H7 (cell line): Measurements from ENCODE around the gene C12orf43. TPM values are rescaled to one million over a fixed set of nuclear protein-coding genes. Genes with fewer than 3 reads are reported as not detected.

ENCODE experiments used
- DNase-seq: peaks from one replicate; pipeline ENCODE4 v3.0.0; 2012
- H3K27me3 ChIP-seq: 2 replicates; pipeline ENCODE4 v1.6.0; 2011; ENCODE audit warnings: mild to moderate bottlenecking, low read length; ENCODE audit not compliant: control insufficient read depth, insufficient read depth
- H3K36me3 ChIP-seq: replicated peaks from 2 replicates; pipeline ENCODE4 v1.5.1; 2011; ENCODE audit warnings: low read length; ENCODE audit not compliant: control insufficient read depth, insufficient read depth
- H3K4me3 ChIP-seq: 2 replicates; pipeline ENCODE4 v1.5.1; 2011; ENCODE audit warnings: low read depth, mild to moderate bottlenecking, control low read depth, low read length, moderate library complexity; ENCODE audit not compliant: insufficient read depth
- total RNA-seq: library from RNA; depleted of rRNA; stranded (reverse); fragments of >200 nt; shearing (Covaris generic); gene quantifications from 2 replicates; pipeline ENCODE4 v1.2.3, GENCODE V29; 2014

The C12orf43 gene
- total RNA-seq, 1 experiment from 2014 or later: 15.0 TPM

GRCh38 chr12:121017966-121018491 lies 1.7 kb upstream of the C12orf43 start:
- H3K4me3 ChIP-seq: no peak overlapping the region
- H3K27me3 ChIP-seq: no peaks in the 10 kb centered on the region
- H3K36me3 ChIP-seq: no peaks in the 10 kb centered on the region
- DNase-seq: no peak

GRCh38 chr12:121013715-121014114 lies 2.6 kb downstream of the C12orf43 start:
- no peak for DNase-seq
- no peaks in the 10 kb centered on the region for H3K27me3 ChIP-seq
- H3K4me3 ChIP-seq: no peak overlapping the region
- H3K36me3 ChIP-seq: peaks cover 10% of the 10 kb centered on the region

GRCh38 chr12:121011820-121012219 lies 4.5 kb downstream of the C12orf43 start:
- peaks cover 17% of the 10 kb centered on the region for H3K36me3 ChIP-seq
- no peak overlapping the region for H3K4me3 ChIP-seq

GRCh38 chr12:121010860-121011259 lies 5.4 kb downstream of the C12orf43 start:
- Histone ChIP-seq H3K4me3 (no peak overlapping the region), H3K36me3 (peaks cover 17% of the 10 kb centered on the region), H3K27me3 (no peaks in the 10 kb centered on the region)
- no peak for DNase-seq

More at GRCh38 chr12:121011820-121012219, 4.5 kb downstream of the C12orf43 start:
- H3K27me3 ChIP-seq: no peaks in the 10 kb centered on the region
- DNase-seq: no peak

GRCh38 chr12:121009741-121010140 lies 6.5 kb downstream of the C12orf43 start:
- Histone ChIP-seq H3K36me3 (peaks cover 18% of the 10 kb centered on the region), H3K4me3 (no peak overlapping the region), H3K27me3 (no peaks in the 10 kb centered on the region)
- peak; percentile 67 for DNase-seq

GRCh38 chr12:121008347-121009098 lies 7.8 kb downstream of the C12orf43 start:
- Histone ChIP-seq H3K36me3 (peaks cover 29% of the 10 kb centered on the region), H3K4me3 (no peak overlapping the region), H3K27me3 (no peaks in the 10 kb centered on the region)
- no peak for DNase-seq

- DNase-seq: peak; percentile 85
- no peak overlapping the region for H3K4me3 ChIP-seq
- peaks cover 25% of the 10 kb centered on the region for H3K36me3 ChIP-seq
- no peaks in the 10 kb centered on the region for H3K27me3 ChIP-seq
Observed at GRCh38 chr12:121005346-121005815, 10.9 kb downstream of the C12orf43 start.

- Histone ChIP-seq H3K36me3 (peaks cover 22% of the 10 kb centered on the region), H3K4me3 (no peak overlapping the region), H3K27me3 (no peaks in the 10 kb centered on the region)
- DNase-seq: no peak
Observed at GRCh38 chr12:121004253-121004815, 12.0 kb downstream of the C12orf43 start.

GRCh38 chr12:121003650-121004049 lies 12.6 kb downstream of the C12orf43 start:
- DNase-seq: peak; percentile 66
- peaks cover 18% of the 10 kb centered on the region for H3K36me3 ChIP-seq
- no peak overlapping the region for H3K4me3 ChIP-seq
- no peaks in the 10 kb centered on the region for H3K27me3 ChIP-seq

- Histone ChIP-seq H3K4me3 (no peak overlapping the region), H3K36me3 (peaks cover 12% of the 10 kb centered on the region), H3K27me3 (no peaks in the 10 kb centered on the region)
- DNase-seq: no peak
Observed at GRCh38 chr12:121001841-121002483, 14.3 kb downstream of the C12orf43 start.

GRCh38 chr12:121001060-121001459 lies 15.2 kb downstream of the C12orf43 start:
- Histone ChIP-seq H3K36me3 (peaks cover 12% of the 10 kb centered on the region), H3K4me3 (no peak overlapping the region), H3K27me3 (no peaks in the 10 kb centered on the region)
- peak; percentile 44 for DNase-seq

GRCh38 chr12:121000530-121000929 lies 15.8 kb downstream of the C12orf43 start:
- Histone ChIP-seq H3K27me3 (no peaks in the 10 kb centered on the region), H3K4me3 (no peak overlapping the region), H3K36me3 (peaks cover 12% of the 10 kb centered on the region)
- DNase-seq: peak; percentile 21

- Histone ChIP-seq H3K36me3 (peaks cover 8% of the 10 kb centered on the region), H3K4me3 (no peak overlapping the region; the same call in 1 of the 2 replicates), H3K27me3 (no peaks in the 10 kb centered on the region)
- DNase-seq: peak; percentile 97
Observed at GRCh38 chr12:120999191-121000120, 16.8 kb downstream of the C12orf43 start.

GRCh38 chr12:120998435-120998834 lies 17.9 kb downstream of the C12orf43 start:
- no peaks in the 10 kb centered on the region; the same call in 1 of the 2 replicates for H3K36me3 ChIP-seq
- H3K27me3 ChIP-seq: no peaks in the 10 kb centered on the region
- no peak overlapping the region for H3K4me3 ChIP-seq
- DNase-seq: peak; percentile 21
